GM12801 (cell line): ENCODE measurements around the gene KRTAP13-1.

Experiments
- CTCF ChIP-seq: IDR thresholded peaks from one replicate; pipeline ENCODE4 v1.5.1; 2011; ENCODE audit warnings: control low read depth; ENCODE audit not compliant: insufficient read length; ENCODE audit errors: extremely low read depth

Gene KRTAP13-1

GRCh38 chr21:30382201-30382600 lies 13.6 kb upstream of the KRTAP13-1 start:
- TF ChIP-seq CTCF: no peak

GRCh38 chr21:30391492-30392025 lies 4.3 kb upstream of the KRTAP13-1 start:
- no peak for TF ChIP-seq CTCF

GRCh38 chr21:30408782-30409494 lies 13.1 kb downstream of the KRTAP13-1 start:
- TF ChIP-seq CTCF: no peak

- TF ChIP-seq CTCF: no peak
Measured at GRCh38 chr21:30415993-30416392, 20.2 kb downstream of the KRTAP13-1 start.

- no peak for TF ChIP-seq CTCF
Measured at GRCh38 chr21:30425826-30426225, 30.0 kb downstream of the KRTAP13-1 start, which contains the start of gene KRTAP13-3. TSS of gene KRTAP13-3 (minus strand) at chr21:30425926. CDS start at chr21:30425912, 14 bp downstream.

- no peak for TF ChIP-seq CTCF
Measured at GRCh38 chr21:30426731-30427130, 30.9 kb downstream of the KRTAP13-1 start.

GRCh38 chr21:30430170-30430655 lies 34.4 kb downstream of the KRTAP13-1 start, which contains the start of gene KRTAP13-4:
TSS of gene KRTAP13-4 (plus strand) at chr21:30430220. CDS start at chr21:30430276, 56 bp downstream.
- TF ChIP-seq CTCF: no peak
